ENCODE data around the gene OGFR. TPM values are rescaled to one million over a fixed set of nuclear protein-coding genes. Genes with fewer than 3 reads are reported as not detected.
A peak's percentile ranks its signal among the peaks of the same experiment; 100 is the strongest.

Gene OGFR
- total RNA-seq, 2 experiments from 2014 or later = 23.7 to 24.6 TPM

DNA sequence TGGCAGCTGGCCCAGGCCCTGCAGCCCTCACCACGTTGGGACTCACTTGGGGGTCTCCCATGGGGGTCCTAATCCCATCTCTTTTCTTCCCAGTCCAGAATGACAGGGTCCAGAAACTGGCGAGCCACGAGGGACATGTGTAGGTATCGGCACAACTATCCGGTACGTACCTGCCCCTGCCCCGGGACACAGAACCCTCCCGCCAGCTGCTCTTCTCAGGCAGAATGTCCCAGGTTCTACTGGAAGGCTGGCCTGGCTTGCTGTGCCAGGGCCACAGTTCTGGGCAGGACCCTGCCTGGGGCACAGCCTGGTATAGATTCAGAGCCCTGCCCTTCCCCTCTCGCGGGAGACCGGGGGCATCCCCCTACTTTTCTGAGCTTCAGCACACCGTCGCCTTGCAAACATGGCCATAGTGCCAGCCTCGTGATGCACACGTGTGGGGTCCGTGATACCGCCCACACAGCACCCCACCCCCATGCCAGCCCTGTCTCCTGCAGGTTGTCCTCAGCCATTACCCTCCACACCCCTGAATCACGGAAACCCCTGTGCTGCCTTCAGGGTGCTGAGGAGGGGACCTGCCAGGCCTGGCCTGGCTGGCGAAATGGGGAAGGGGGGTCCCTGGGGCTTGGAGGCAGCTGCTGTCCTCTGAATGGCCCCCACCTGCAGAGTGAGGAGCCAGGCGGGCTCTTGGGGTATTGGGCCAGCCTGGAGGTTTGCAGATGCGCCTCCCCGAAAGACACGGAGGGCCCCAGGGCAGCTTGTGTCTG lies 3.0 kb downstream of the OGFR start:
- intact Hi-C loops (cut with micrococcal nuclease) = loop anchor here (1.0 to 5.0 kb wide), 4 partner anchors 13 to 400 kb away; partner anchors contain the start of gene CABLES2
- DNase-seq = no peak
- H3K4me1 Mint-ChIP-seq (ENCODE audit: low read depth) = peaks cover 24% of the 10 kb centered on the region
- CTCF ChIA-PET = interaction anchor here (1.0 to 2.1 kb wide), 11 partner anchors 12 to 308 kb away, joined by 3 to 25 read pairs (median 4); partner anchors contain the start of gene MRGBP
- no peak overlapping the region for H3K4me3 Mint-ChIP-seq
- peaks cover 8% of the 10 kb centered on the region for H3K36me3 Mint-ChIP-seq (ENCODE audit: low read depth)
- no peaks in the 10 kb centered on the region for H3K27me3 Mint-ChIP-seq (ENCODE audit: low read depth)
- H3K27ac Mint-ChIP-seq = no peak overlapping the region
- no peaks in the 10 kb centered on the region for H3K9me3 Mint-ChIP-seq

DNA sequence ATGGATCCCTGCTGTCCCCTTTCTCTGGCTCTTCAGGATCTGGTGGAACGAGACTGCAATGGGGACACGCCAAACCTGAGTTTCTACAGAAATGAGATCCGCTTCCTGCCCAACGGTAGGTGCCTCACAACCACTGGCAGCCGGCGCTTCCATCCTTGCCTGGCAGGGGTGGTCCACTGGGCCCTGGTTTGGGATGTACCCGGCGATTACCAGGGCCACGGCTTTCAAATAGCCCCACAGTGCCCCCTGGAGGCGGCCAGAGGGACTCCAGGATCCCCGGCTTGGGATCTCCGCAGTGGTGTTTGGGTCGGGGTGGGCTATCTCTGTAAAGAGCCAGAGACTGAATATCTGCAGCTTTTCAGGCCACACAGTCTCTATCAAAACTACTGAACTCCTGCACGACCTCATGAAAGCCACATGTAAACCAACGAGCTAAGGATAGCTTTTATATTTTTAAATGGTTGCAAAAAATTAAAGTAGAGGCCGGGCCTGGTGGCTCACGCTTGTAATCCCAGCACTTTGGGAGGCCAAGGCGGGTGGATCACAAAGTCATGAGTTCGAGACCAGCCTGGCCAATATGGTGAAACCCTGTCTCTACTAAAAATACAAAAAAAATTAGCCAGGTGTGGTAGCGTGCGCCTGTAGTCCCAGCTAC lies 3.7 kb downstream of the OGFR start:
- no peak overlapping the region for H3K27ac Mint-ChIP-seq
- intact Hi-C loops (cut with micrococcal nuclease) = loop anchor here (2.0 to 5.0 kb wide), 3 partner anchors 14 to 401 kb away; partner anchors contain the start of gene CABLES2
- CTCF ChIA-PET = interaction anchor here (0.6 to 2.1 kb wide), 13 partner anchors 13 to 309 kb away, joined by 3 to 25 read pairs (median 4); partner anchors contain the start of gene MRGBP
- no peak overlapping the region for H3K4me3 Mint-ChIP-seq
- peak; percentile 82 for DNase-seq
- H3K9me3 Mint-ChIP-seq = no peaks in the 10 kb centered on the region
- H3K4me1 Mint-ChIP-seq (ENCODE audit: low read depth) = peaks cover 24% of the 10 kb centered on the region
- H3K36me3 Mint-ChIP-seq (ENCODE audit: low read depth) = peaks cover 9% of the 10 kb centered on the region
- no peaks in the 10 kb centered on the region for H3K27me3 Mint-ChIP-seq (ENCODE audit: low read depth)

DNA sequence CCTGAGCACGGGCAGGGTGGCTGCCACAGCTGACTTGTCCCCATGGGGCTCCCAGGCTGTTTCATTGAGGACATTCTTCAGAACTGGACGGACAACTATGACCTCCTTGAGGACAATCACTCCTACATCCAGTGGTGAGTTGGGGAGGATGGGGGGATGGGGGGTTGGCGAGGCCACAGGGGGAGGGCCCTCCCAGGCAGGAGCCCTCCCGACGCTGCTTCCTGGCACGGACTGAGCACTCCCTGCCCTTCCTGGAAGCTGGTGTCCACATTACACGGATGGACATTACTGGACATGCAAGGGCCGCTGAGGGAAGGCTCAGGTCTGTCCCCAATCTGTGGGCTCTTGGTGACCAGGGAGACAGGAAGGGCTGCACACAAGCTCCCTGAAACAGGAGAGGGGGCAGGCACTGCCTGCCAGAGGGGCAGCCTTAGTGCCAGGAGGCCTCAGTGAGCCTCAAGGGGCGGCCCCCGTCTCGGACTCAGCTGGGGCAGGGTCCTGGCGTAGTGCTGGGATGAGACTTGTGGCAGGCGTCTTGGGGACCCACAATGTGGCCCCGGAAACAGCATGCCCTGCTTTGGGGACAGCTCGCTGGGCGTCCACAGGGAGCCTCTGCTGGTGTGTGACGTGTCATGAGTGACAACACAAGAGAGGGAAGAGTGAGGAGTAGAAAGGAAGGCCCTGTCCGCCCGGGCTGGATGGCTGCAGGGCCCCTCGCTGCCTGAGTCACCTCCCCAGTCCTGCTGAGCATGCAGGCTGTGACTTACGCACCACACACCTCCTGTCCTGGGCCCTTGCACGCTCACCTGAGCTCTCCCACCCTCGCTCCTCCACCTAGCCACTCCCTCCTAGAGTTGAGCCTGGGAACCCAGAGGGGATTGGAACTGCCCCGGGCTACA lies 5.1 kb downstream of the OGFR start:
- CTCF ChIA-PET = no interaction called here
- Mint-ChIP-seq H3K9me3 (no peaks in the 10 kb centered on the region), H3K4me1 (ENCODE audit: low read depth) (peaks cover 20% of the 10 kb centered on the region), H3K4me3 (no peak overlapping the region), H3K36me3 (ENCODE audit: low read depth) (peaks cover 8% of the 10 kb centered on the region), H3K27ac (no peak overlapping the region), H3K27me3 (ENCODE audit: low read depth) (no peaks in the 10 kb centered on the region)
- intact Hi-C loops (cut with micrococcal nuclease) = loop anchor here (2.0 to 5.0 kb wide), 3 partner anchors 15 to 402 kb away; partner anchors contain the start of gene CABLES2
- no peak for DNase-seq

GRCh38 chr20:62811320-62811719 lies 6.7 kb downstream of the OGFR start:
- CTCF ChIA-PET = no interaction called here

GRCh38 chr20:62811720-62812119 lies 7.1 kb downstream of the OGFR start:
- H3K36me3 Mint-ChIP-seq (ENCODE audit: low read depth) = peaks cover 8% of the 10 kb centered on the region
- H3K4me3 Mint-ChIP-seq = no peak overlapping the region
- intact Hi-C loops (cut with micrococcal nuclease) = no loop called here
- no peak overlapping the region for H3K27ac Mint-ChIP-seq
- CTCF ChIA-PET = interaction anchor here (1.1 kb wide), 1 partner anchor 195 kb away, joined by 3 read pairs; no protein-coding TSS in a partner anchor
- peaks cover 12% of the 10 kb centered on the region for H3K27me3 Mint-ChIP-seq (ENCODE audit: low read depth)
- H3K9me3 Mint-ChIP-seq = no peaks in the 10 kb centered on the region
- DNase-seq = no peak
- peaks cover 18% of the 10 kb centered on the region for H3K4me1 Mint-ChIP-seq (ENCODE audit: low read depth)

More at GRCh38 chr20:62811320-62811719, 6.7 kb downstream of the OGFR start:
- no peaks in the 10 kb centered on the region for H3K9me3 Mint-ChIP-seq
- H3K27me3 Mint-ChIP-seq (ENCODE audit: low read depth) = peaks cover 11% of the 10 kb centered on the region
- DNase-seq = no peak
- peaks cover 8% of the 10 kb centered on the region for H3K36me3 Mint-ChIP-seq (ENCODE audit: low read depth)
- intact Hi-C loops (cut with micrococcal nuclease) = no loop called here
- H3K4me1 Mint-ChIP-seq (ENCODE audit: low read depth) = peaks cover 20% of the 10 kb centered on the region
- H3K4me3 Mint-ChIP-seq = no peak overlapping the region
- no peak overlapping the region for H3K27ac Mint-ChIP-seq

DNA sequence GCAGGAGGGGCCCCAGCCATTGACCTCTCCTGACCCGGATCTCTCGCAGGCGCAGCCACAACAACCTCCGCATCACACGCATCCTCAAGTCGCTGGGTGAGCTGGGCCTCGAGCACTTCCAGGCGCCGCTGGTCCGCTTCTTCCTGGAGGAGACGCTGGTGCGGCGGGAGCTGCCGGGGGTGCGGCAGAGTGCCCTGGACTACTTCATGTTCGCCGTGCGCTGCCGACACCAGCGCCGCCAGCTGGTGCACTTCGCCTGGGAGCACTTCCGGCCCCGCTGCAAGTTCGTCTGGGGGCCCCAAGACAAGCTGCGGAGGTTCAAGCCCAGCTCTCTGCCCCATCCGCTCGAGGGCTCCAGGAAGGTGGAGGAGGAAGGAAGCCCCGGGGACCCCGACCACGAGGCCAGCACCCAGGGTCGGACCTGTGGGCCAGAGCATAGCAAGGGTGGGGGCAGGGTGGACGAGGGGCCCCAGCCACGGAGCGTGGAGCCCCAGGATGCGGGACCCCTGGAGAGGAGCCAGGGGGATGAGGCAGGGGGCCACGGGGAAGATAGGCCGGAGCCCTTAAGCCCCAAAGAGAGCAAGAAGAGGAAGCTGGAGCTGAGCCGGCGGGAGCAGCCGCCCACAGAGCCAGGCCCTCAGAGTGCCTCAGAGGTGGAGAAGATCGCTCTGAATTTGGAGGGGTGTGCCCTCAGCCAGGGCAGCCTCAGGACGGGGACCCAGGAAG lies 7.7 kb downstream of the OGFR start:
- no peak overlapping the region for H3K27ac Mint-ChIP-seq
- CTCF ChIA-PET = interaction anchor here (1.1 kb wide), 1 partner anchor 196 kb away, joined by 3 read pairs; no protein-coding TSS in a partner anchor
- intact Hi-C loops (cut with micrococcal nuclease) = no loop called here

GRCh38 chr20:62812907-62813200 lies 8.2 kb downstream of the OGFR start:
- Mint-ChIP-seq H3K36me3 (ENCODE audit: low read depth) (peaks cover 8% of the 10 kb centered on the region), H3K9me3 (no peaks in the 10 kb centered on the region), H3K27ac (no peak overlapping the region), H3K27me3 (ENCODE audit: low read depth) (peaks cover 15% of the 10 kb centered on the region), H3K4me3 (no peak overlapping the region), H3K4me1 (ENCODE audit: low read depth) (peaks cover 11% of the 10 kb centered on the region)
- DNase-seq = no peak
- intact Hi-C loops (cut with micrococcal nuclease) = no loop called here
- CTCF ChIA-PET = no interaction called here

More for the DNA sequence above, 7.7 kb downstream of the OGFR start:
- peaks cover 12% of the 10 kb centered on the region for H3K27me3 Mint-ChIP-seq (ENCODE audit: low read depth)
- no peaks in the 10 kb centered on the region for H3K9me3 Mint-ChIP-seq
- no peak for DNase-seq
- no peak overlapping the region for H3K4me3 Mint-ChIP-seq
- H3K4me1 Mint-ChIP-seq (ENCODE audit: low read depth) = peaks cover 13% of the 10 kb centered on the region
- peaks cover 8% of the 10 kb centered on the region for H3K36me3 Mint-ChIP-seq (ENCODE audit: low read depth)

- H3K9me3 Mint-ChIP-seq = no peaks in the 10 kb centered on the region
- peaks cover 4% of the 10 kb centered on the region for H3K36me3 Mint-ChIP-seq (ENCODE audit: low read depth)
- CTCF ChIA-PET = no interaction called here
- H3K4me3 Mint-ChIP-seq = no peak overlapping the region
- peaks cover 6% of the 10 kb centered on the region for H3K4me1 Mint-ChIP-seq (ENCODE audit: low read depth)
- H3K27me3 Mint-ChIP-seq (ENCODE audit: low read depth) = peaks cover 21% of the 10 kb centered on the region
- intact Hi-C loops (cut with micrococcal nuclease) = no loop called here
- no peak for DNase-seq
- H3K27ac Mint-ChIP-seq = no peak overlapping the region
Observed at GRCh38 chr20:62813588-62813987, 9.0 kb downstream of the OGFR start.

GRCh38 chr20:62814060-62814708 lies 9.5 kb downstream of the OGFR start:
- intact Hi-C loops (cut with micrococcal nuclease) = no loop called here
- DNase-seq = no peak
- Mint-ChIP-seq H3K4me3 (no peak overlapping the region), H3K4me1 (ENCODE audit: low read depth) (peaks cover 6% of the 10 kb centered on the region), H3K36me3 (ENCODE audit: low read depth) (peaks cover 2% of the 10 kb centered on the region), H3K27ac (no peak overlapping the region), H3K27me3 (ENCODE audit: low read depth) (peaks cover 21% of the 10 kb centered on the region), H3K9me3 (no peaks in the 10 kb centered on the region)
- CTCF ChIA-PET = interaction anchor here (1.2 kb wide), 1 partner anchor 158 kb away, joined by 3 read pairs; no protein-coding TSS in a partner anchor

- H3K9me3 Mint-ChIP-seq = no peaks in the 10 kb centered on the region
- H3K27me3 Mint-ChIP-seq (ENCODE audit: low read depth) = peaks cover 21% of the 10 kb centered on the region
- H3K36me3 Mint-ChIP-seq (ENCODE audit: low read depth) = peaks cover 1% of the 10 kb centered on the region
- H3K4me1 Mint-ChIP-seq (ENCODE audit: low read depth) = peaks cover 6% of the 10 kb centered on the region
- H3K4me3 Mint-ChIP-seq = no peak overlapping the region
- intact Hi-C loops (cut with micrococcal nuclease) = no loop called here
- no peak overlapping the region for H3K27ac Mint-ChIP-seq
- no peak for DNase-seq
- CTCF ChIA-PET = interaction anchor here (1.2 kb wide), 1 partner anchor 158 kb away, joined by 3 read pairs; no protein-coding TSS in a partner anchor
Observed at GRCh38 chr20:62814709-62815065, 10.1 kb downstream of the OGFR start.
